Subcutaneous preadipocyte (primary cell): ENCODE results near the gene CLCNKB. TPM values are rescaled to one million over a fixed set of nuclear protein-coding genes. Genes with fewer than 3 reads are reported as not detected.

Experiments used
- total RNA-seq: library from RNA; depleted of rRNA; stranded (reverse); fragments of >200 nt; gene quantifications from 2 replicates; pipeline ENCODE4 v1.2.3, GENCODE V29; 2012

The CLCNKB gene
- total RNA-seq = not detected in 2 replicates

DNA sequence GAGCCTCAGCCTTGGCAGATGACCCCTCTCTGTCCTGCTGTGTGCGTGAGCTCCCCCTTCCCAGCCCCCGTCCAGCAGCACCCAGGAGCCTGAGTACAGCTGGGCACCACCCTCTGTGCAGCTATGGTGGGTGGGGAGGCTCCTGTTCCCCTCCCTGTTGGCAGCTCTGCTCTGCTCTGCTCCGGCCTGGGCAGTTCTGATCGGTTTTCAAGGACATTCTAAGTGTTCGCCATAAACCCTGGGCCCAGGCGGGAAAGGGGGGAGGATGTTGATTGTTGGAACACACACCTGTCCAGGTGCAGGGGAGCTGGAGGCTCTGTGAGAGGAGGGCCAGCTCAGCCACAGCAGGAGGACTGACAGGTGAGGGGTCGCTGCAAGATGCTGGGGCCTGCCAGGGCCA lies at the start of gene CLCNKB:
CLCNKB (plus strand) TSS at position 262 of the 400 bp plus-strand sequence. CDS start 711 bp downstream, outside the sequence.

GRCh38 chr1:16017461-16018303 lies 25.9 kb upstream of the CLCNKB start, which contains the start of gene HSPB7:
Gene HSPB7 (minus strand): TSS chr1:16018043. CDS start chr1:16017963, 80 bp downstream.

GRCh38 chr1:16021681-16022080 lies 21.9 kb upstream of the CLCNKB start, which contains the start of gene CLCNKA:
Gene CLCNKA (plus strand): TSS chr1:16022036. CDS start chr1:16022620, 584 bp downstream.

GRCh38 chr1:16073490-16074119 lies 30.0 kb downstream of the CLCNKB start, which contains the start of gene FAM131C:
Gene FAM131C (minus strand): TSS chr1:16073651. CDS start chr1:16073442, 209 bp downstream.

Other genes starting within 250 kb of the CLCNKB start
- 1.5 and 2.2 TPM in 2 replicates for gene UQCRHL, start 236.1 kb upstream of the CLCNKB start, total RNA-seq
- 12.9 and 23.5 TPM in 2 replicates for gene SPEN, start 196.1 kb upstream of the CLCNKB start, total RNA-seq
- 27.2 and 30.5 TPM in 2 replicates for gene ZBTB17, start 67.7 kb upstream of the CLCNKB start, total RNA-seq
- gene SRARP, start 39.5 kb upstream of the CLCNKB start, total RNA-seq = not detected in 2 replicates
- gene HSPB7, start 25.7 kb upstream of the CLCNKB start, total RNA-seq = under 0.01 and 0.20 TPM in 2 replicates
- gene CLCNKA, start 21.7 kb upstream of the CLCNKB start, total RNA-seq = not detected in 2 replicates
- under 0.01 and 0.37 TPM in 2 replicates for gene FAM131C, start 29.9 kb downstream of the CLCNKB start, total RNA-seq
- 0.73 and 6.8 TPM in 2 replicates for gene EPHA2, start 112.3 kb downstream of the CLCNKB start, total RNA-seq
- 2.6 and 2.9 TPM in 2 replicates for gene ARHGEF19, start 168.9 kb downstream of the CLCNKB start, total RNA-seq
- 8.2 and 8.8 TPM in 2 replicates for gene CPLANE2, start 193.4 kb downstream of the CLCNKB start, total RNA-seq